NCI-H526 treated with DMSO at 0.1 percent for 48 hours (cell line): ENCODE data around the gene PIGQ.

Experiments
- DNase-seq: peaks from one replicate; lab custom pipeline; 2025; lab: John Stamatoyannopoulos, UW

PIGQ gene

GRCh38 chr16:534135-534534 lies 35.6 kb upstream of the PIGQ start:
- DNase-seq: no peak

GRCh38 chr16:534856-535445 lies 34.8 kb upstream of the PIGQ start:
- DNase-seq: no peak

GRCh38 chr16:535446-536405 lies 34.0 kb upstream of the PIGQ start:
- DNase-seq: no peak

GRCh38 chr16:536746-537145 lies 33.0 kb upstream of the PIGQ start:
- no peak for DNase-seq

- no peak for DNase-seq
These were observed 32.1 kb upstream of the PIGQ start for GRCh38 chr16:537415-538335.

GRCh38 chr16:539901-540530 lies 29.8 kb upstream of the PIGQ start:
- DNase-seq: no peak

GRCh38 chr16:540645-541340 lies 29.0 kb upstream of the PIGQ start:
- no peak for DNase-seq

- no peak for DNase-seq
These were observed 26.2 kb upstream of the PIGQ start for GRCh38 chr16:543301-544164.

- DNase-seq: no peak
These were observed 25.3 kb upstream of the PIGQ start for GRCh38 chr16:544517-544916.

GRCh38 chr16:546909-547770 lies 22.6 kb upstream of the PIGQ start:
- DNase-seq: no peak

GRCh38 chr16:548586-548985 lies 21.2 kb upstream of the PIGQ start:
- no peak for DNase-seq

GRCh38 chr16:549544-550263 lies 20.1 kb upstream of the PIGQ start:
- no peak for DNase-seq

- DNase-seq: no peak
These were observed 18.6 kb upstream of the PIGQ start for GRCh38 chr16:551210-551609.

- no peak for DNase-seq
These were observed 17.6 kb upstream of the PIGQ start for GRCh38 chr16:552171-552570.

GRCh38 chr16:553601-554296 lies 16.0 kb upstream of the PIGQ start:
- DNase-seq: no peak

GRCh38 chr16:554297-554621 lies 15.5 kb upstream of the PIGQ start:
- DNase-seq: no peak

- no peak for DNase-seq
These were observed 15.0 kb upstream of the PIGQ start for GRCh38 chr16:554640-555365.
